WTC11 (cell line): ENCODE results near the gene ZNF787. TPM values are rescaled to one million over a fixed set of nuclear protein-coding genes. Genes with fewer than 3 reads are reported as not detected.

Experiments
- ATAC-seq: fragments of 200-7000 bp; cut with Tn5 transposase; 2 replicates; pipeline ENCODE4 v1.10.0; 2021; ENCODE audit warnings: mild to moderate bottlenecking, moderate library complexity
- CTCF ChIA-PET: fragments of 300-600 bp; sonication (Branson Sonifier 250); formaldehyde crosslinking; loops from one replicate; lab custom pipeline; 2021; ENCODE audit warnings: antibody characterized with exemption; lab: Charles Lee
- POLR2A ChIA-PET: fragments of 350-600 bp; sonication (Branson Sonifier 250); formaldehyde crosslinking; loops from one replicate; lab custom pipeline; 2021; ENCODE audit warnings: antibody characterized with exemption; lab: Charles Lee
- DNase-seq: peaks from one replicate; pipeline ENCODE4 v3.0.0; 2021; ENCODE audit warnings: low spot score
- H3K27ac Mint-ChIP-seq: 2 replicates; pipeline ENCODE4 v1.8.0; 2021; ENCODE audit warnings: mixed read lengths
- H3K27me3 Mint-ChIP-seq: 2 replicates; pipeline ENCODE4 v1.8.0; 2021; ENCODE audit warnings: low read depth, mild to moderate bottlenecking, moderate library complexity, mixed read lengths
- H3K36me3 Mint-ChIP-seq: 2 replicates; pipeline ENCODE4 v1.8.0; 2021; ENCODE audit warnings: mixed read lengths
- H3K4me1 Mint-ChIP-seq: 2 replicates; pipeline ENCODE4 v1.8.0; 2022; ENCODE audit warnings: mixed read lengths
- H3K4me3 Mint-ChIP-seq: 2 replicates; pipeline ENCODE4 v1.8.0; 2021; ENCODE audit warnings: mild to moderate bottlenecking, moderate library complexity, mixed read lengths
- H3K9me3 Mint-ChIP-seq: 2 replicates; pipeline ENCODE4 v1.8.0; 2021; ENCODE audit warnings: mixed read lengths
- ATF6 ChIP-seq: sonication (generic); formaldehyde crosslinking; IDR thresholded peaks from 2 replicates; pipeline ENCODE4 v1.8.1; 2023; ENCODE audit warnings: mild to moderate bottlenecking, missing genetic modification reagents
- CDX4 ChIP-seq: fragments of 250-450 bp; sonication (Bioruptor Pico); IDR thresholded peaks from 2 replicates; pipeline ENCODE4 v1.9.0; 2021; ENCODE audit warnings: moderate library complexity, mild to moderate bottlenecking, inconsistent platforms, borderline replicate concordance
- CREM ChIP-seq: sonication (generic); formaldehyde crosslinking; IDR thresholded peaks from 2 replicates; pipeline ENCODE4 v1.8.1; 2022; ENCODE audit warnings: mild to moderate bottlenecking, missing genetic modification reagents, moderate library complexity
- FOXK1 ChIP-seq: sonication (generic); formaldehyde crosslinking; IDR thresholded peaks from 2 replicates; pipeline ENCODE4 v1.8.0; 2022; ENCODE audit warnings: mild to moderate bottlenecking, moderate library complexity, missing genetic modification reagents
- HMGXB4 ChIP-seq: sonication (generic); formaldehyde crosslinking; IDR thresholded peaks from 2 replicates; pipeline ENCODE4 v1.8.1; 2023; ENCODE audit warnings: mild to moderate bottlenecking, moderate library complexity, missing genetic modification reagents
- IRF1 ChIP-seq: sonication (generic); formaldehyde crosslinking; IDR thresholded peaks from 2 replicates; pipeline ENCODE4 v1.8.0; 2023; ENCODE audit warnings: missing genetic modification reagents
- MAX ChIP-seq: sonication (generic); formaldehyde crosslinking; IDR thresholded peaks from 2 replicates; pipeline ENCODE4 v1.8.0; 2022; ENCODE audit warnings: mild to moderate bottlenecking, missing genetic modification reagents
- NFE2L1 ChIP-seq: sonication (generic); formaldehyde crosslinking; IDR thresholded peaks from 2 replicates; pipeline ENCODE4 v1.8.1; 2023; ENCODE audit warnings: missing genetic modification reagents
- NR3C1 ChIP-seq: sonication (generic); formaldehyde crosslinking; conservative IDR thresholded peaks from 2 replicates; pipeline ENCODE4 v1.8.1; 2023; ENCODE audit warnings: low read depth, mild to moderate bottlenecking, missing genetic modification reagents
- RORB ChIP-seq: fragments of 250-450 bp; sonication (Bioruptor Pico); IDR thresholded peaks from 2 replicates; pipeline ENCODE4 v1.9.0; 2021; ENCODE audit warnings: mild to moderate bottlenecking
- TCF7 ChIP-seq: sonication (generic); formaldehyde crosslinking; IDR thresholded peaks from 2 replicates; pipeline ENCODE4 v1.8.0; 2022; ENCODE audit warnings: mild to moderate bottlenecking, low read depth, missing genetic modification reagents, moderate library complexity
- USF1 ChIP-seq: sonication (generic); formaldehyde crosslinking; IDR thresholded peaks from 2 replicates; pipeline ENCODE4 v1.8.0; 2022; ENCODE audit warnings: mild to moderate bottlenecking, missing genetic modification reagents
- ZNF138 ChIP-seq: sonication (generic); formaldehyde crosslinking; conservative IDR thresholded peaks from 2 replicates; pipeline ENCODE4 v1.8.1; 2022; ENCODE audit warnings: mild to moderate bottlenecking, moderate library complexity, missing genetic modification reagents
- ZNF396 ChIP-seq: fragments of 250-450 bp; sonication (Bioruptor Pico); IDR thresholded peaks from 2 replicates; pipeline ENCODE4 v1.8.0; 2021; ENCODE audit warnings: mild to moderate bottlenecking, moderate library complexity, borderline replicate concordance
- total RNA-seq: library from RNA; stranded (reverse); gene quantifications from 3 replicates; pipeline ENCODE4 v1.2.3, GENCODE V29; 2021

The ZNF787 gene
- total RNA-seq, 1 experiment from 2014 or later = 62.9 TPM

- TF ChIP-seq ZNF138 (CRISPR knock-in tag) (no peak), NFE2L1 (no peak), MAX (CRISPR knock-in tag) (no peak), CDX4 (CRISPR knock-in tag) (no peak), RORB (CRISPR knock-in tag) (no peak), ATF6 (CRISPR knock-in tag) (no peak), FOXK1 (no peak), ZNF396 (CRISPR knock-in tag) (no peak), HMGXB4 (no peak)
Observed at GRCh38 chr19:56087647-56088496, 33.2 kb downstream of the ZNF787 start (continued).

- H3K4me1 Mint-ChIP-seq = peaks cover 24% of the 10 kb centered on the region
- no peak for TF ChIP-seq ZNF138 (CRISPR knock-in tag)
- TF ChIP-seq USF1 (CRISPR knock-in tag) = no peak
- no peak for TF ChIP-seq IRF1 (CRISPR knock-in tag)
- TF ChIP-seq CREM (CRISPR knock-in tag) = no peak
- TF ChIP-seq NR3C1 (CRISPR knock-in tag) = no peak
- TF ChIP-seq CDX4 (CRISPR knock-in tag) = no peak
- TF ChIP-seq TCF7 (CRISPR knock-in tag) = no peak
- H3K4me3 Mint-ChIP-seq = no peak overlapping the region
- DNase-seq = no peak
- ATAC-seq = peak; percentile 18
- H3K36me3 Mint-ChIP-seq = peaks cover 9% of the 10 kb centered on the region
- CTCF ChIA-PET = interaction anchor here (1.0 to 1.4 kb wide), 2 partner anchors 18 to 432 kb away, joined by 3 to 6 read pairs; no protein-coding TSS in a partner anchor
- POLR2A ChIA-PET = no interaction called here
- peaks cover 5% of the 10 kb centered on the region; the same call in 1 of the 2 replicates for H3K27me3 Mint-ChIP-seq
- H3K27ac Mint-ChIP-seq = no peak overlapping the region; the same call in 1 of the 2 replicates
- no peaks in the 10 kb centered on the region for H3K9me3 Mint-ChIP-seq
Observed at GRCh38 chr19:56086671-56087430, 34.2 kb downstream of the ZNF787 start.
